HEK293 (cell line): Measurements from ENCODE around the gene GRM5.

Experiments used
- CTCF ChIA-PET: fragments of 350-600 bp; formaldehyde crosslinking; extraction: SDS; loops from one replicate; lab custom pipeline; 2021; ENCODE audit warnings: antibody characterized with exemption; lab: Yijun Ruan, JAX
- POLR2A ChIA-PET: fragments of 300-600 bp; formaldehyde crosslinking; extraction: SDS; loops from one replicate; lab custom pipeline; 2020; ENCODE audit warnings: antibody characterized with exemption, inconsistent platforms; lab: Yijun Ruan, JAX
- H3K27ac ChIP-seq: fragments of 200-500 bp; sonication (Bioruptor generic); 2 replicates; pipeline ENCODE4 v1.5.1; 2014; ENCODE audit warnings: low read depth, low read length, control low read depth, inconsistent platforms; ENCODE audit errors: extremely low read depth
- H3K36me3 ChIP-seq, 2 experiments: fragments of 200-500 bp in 1 of 2; sonication (Bioruptor generic) in 1 of 2; 1 replicate in 1 of 2; 2 replicates in 1 of 2; pipeline ENCODE4 v1.5.1; 2014 to 2017; ENCODE audit warnings: inconsistent platforms in 2 of 2, low read length in 2 of 2; ENCODE audit not compliant: control insufficient read depth in 2 of 2, insufficient read depth in 1 of 2
- H3K4me1 ChIP-seq: fragments of 200-500 bp; sonication (Bioruptor generic); 2 replicates; pipeline ENCODE4 v1.5.1; 2014; ENCODE audit warnings: mild to moderate bottlenecking, low read length, inconsistent platforms; ENCODE audit not compliant: control insufficient read depth, insufficient read depth
- H3K4me3 ChIP-seq: 2 replicates; pipeline ENCODE4 v1.5.1; 2011; ENCODE audit warnings: low read depth, mild to moderate bottlenecking, control low read depth, low read length, moderate library complexity
- H3K9me3 ChIP-seq: fragments of 200-500 bp; sonication (Bioruptor generic); 2 replicates; pipeline ENCODE4 v1.5.1; 2014; ENCODE audit warnings: low read depth, low read length, inconsistent platforms; ENCODE audit not compliant: control insufficient read depth, insufficient read depth
- EGR2 ChIP-seq: fragments of 450-650 bp; formaldehyde crosslinking; IDR thresholded peaks from 2 replicates; pipeline ENCODE4 v1.5.1; 2016; ENCODE audit warnings: low read depth, missing biosample characterization, missing genetic modification characterization
- HIC1 ChIP-seq: fragments of 450-650 bp; formaldehyde crosslinking; IDR thresholded peaks from 2 replicates; pipeline ENCODE4 v1.5.1; 2016; ENCODE audit warnings: missing biosample characterization, missing genetic modification characterization
- MEIS1 ChIP-seq: sonication (generic); formaldehyde crosslinking; IDR thresholded peaks from 2 replicates; pipeline ENCODE4 v1.8.1; 2022; ENCODE audit warnings: missing genetic modification reagents, mild to moderate bottlenecking, borderline replicate concordance
- PBX3 ChIP-seq: sonication (generic); formaldehyde crosslinking; IDR thresholded peaks from 2 replicates; pipeline ENCODE4 v1.8.1; 2022; ENCODE audit warnings: mild to moderate bottlenecking, moderate library complexity, missing genetic modification reagents
- PRDM1 ChIP-seq: fragments of 450-650 bp; formaldehyde crosslinking; IDR thresholded peaks from 2 replicates; pipeline ENCODE4; 2016; ENCODE audit warnings: missing biosample characterization, missing genetic modification characterization
- ZBTB1 ChIP-seq: fragments of 450-650 bp; formaldehyde crosslinking; IDR thresholded peaks from 2 replicates; pipeline ENCODE4 v1.5.1; 2016; ENCODE audit warnings: missing biosample characterization, missing genetic modification characterization
- ZFP41 ChIP-seq: fragments of 450-650 bp; formaldehyde crosslinking; IDR thresholded peaks from 2 replicates; pipeline ENCODE4 v1.5.1; 2016; ENCODE audit warnings: missing biosample characterization, missing genetic modification characterization, borderline replicate concordance
- ZNF140 ChIP-seq: fragments of 450-650 bp; formaldehyde crosslinking; IDR thresholded peaks from 2 replicates; pipeline ENCODE4 v1.5.1; 2016; ENCODE audit warnings: missing biosample characterization, missing genetic modification characterization
- ZNF148 ChIP-seq: fragments of 450-650 bp; formaldehyde crosslinking; IDR thresholded peaks from 2 replicates; pipeline ENCODE4 v1.5.0; 2017; ENCODE audit warnings: missing biosample characterization, missing genetic modification characterization, borderline replicate concordance
- ZNF335 ChIP-seq: fragments of 450-650 bp; formaldehyde crosslinking; conservative IDR thresholded peaks from 2 replicates; pipeline ENCODE4 v1.5.1; 2016; ENCODE audit warnings: missing biosample characterization, missing genetic modification characterization
- ZNF404 ChIP-seq: fragments of 450-650 bp; formaldehyde crosslinking; IDR thresholded peaks from 2 replicates; pipeline ENCODE4 v1.5.1; 2017; ENCODE audit warnings: missing biosample characterization, missing genetic modification characterization
- ZNF48 ChIP-seq: fragments of 450-650 bp; formaldehyde crosslinking; IDR thresholded peaks from 2 replicates; pipeline ENCODE4 v1.5.1; 2016; ENCODE audit warnings: missing biosample characterization, missing genetic modification characterization
- ZNF518A ChIP-seq: fragments of 450-650 bp; formaldehyde crosslinking; conservative IDR thresholded peaks from 2 replicates; pipeline ENCODE4 v1.5.1; 2016; ENCODE audit warnings: low read depth, missing biosample characterization, missing genetic modification characterization
- ZNF639 ChIP-seq: fragments of 450-650 bp; formaldehyde crosslinking; IDR thresholded peaks from 2 replicates; pipeline ENCODE4 v1.5.1; 2016; ENCODE audit warnings: missing biosample characterization, missing genetic modification characterization
- ZNF654 ChIP-seq: fragments of 450-650 bp; formaldehyde crosslinking; IDR thresholded peaks from 2 replicates; pipeline ENCODE4 v1.5.1; 2016; ENCODE audit warnings: low read depth, missing biosample characterization, missing genetic modification characterization
- ZNF776 ChIP-seq: fragments of 450-650 bp; formaldehyde crosslinking; IDR thresholded peaks from 2 replicates; pipeline ENCODE4 v1.5.0; 2017; ENCODE audit warnings: missing biosample characterization, missing genetic modification characterization, borderline replicate concordance
- ZSCAN18 ChIP-seq: fragments of 450-650 bp; formaldehyde crosslinking; IDR thresholded peaks from 2 replicates; pipeline ENCODE4 v1.5.1; 2016; ENCODE audit warnings: missing biosample characterization, missing genetic modification characterization

The GRM5 gene

GRCh38 chr11:88619071-88619425 is 446.7 kb downstream of the GRM5 start:
- TF ChIP-seq ZNF148 (tag by site-specific recombination) = no peak
- no peak for TF ChIP-seq PBX3 (CRISPR knock-in tag)
- TF ChIP-seq MEIS1 (CRISPR knock-in tag) = no peak
- no peak for TF ChIP-seq EGR2
- no peak for TF ChIP-seq ZNF140 (tag by site-specific recombination)
- TF ChIP-seq PRDM1 = no peak
- no peak for TF ChIP-seq ZFP41 (tag by site-specific recombination)
- POLR2A ChIA-PET = no interaction called here
- CTCF ChIA-PET = no interaction called here
- H3K9me3 ChIP-seq = no peaks in the 10 kb centered on the region
- no peaks in the 10 kb centered on the region for H3K4me1 ChIP-seq
- H3K4me3 ChIP-seq = no peak overlapping the region
- no peaks in the 10 kb centered on the region for H3K36me3 ChIP-seq
- H3K27ac ChIP-seq = no peak overlapping the region

- no peak for TF ChIP-seq ZNF518A (tag by site-specific recombination)
- no peak for TF ChIP-seq ZNF639
- no peaks in the 10 kb centered on the region for H3K4me1 ChIP-seq
- ChIA-PET CTCF (no interaction called here), POLR2A (no interaction called here)
- H3K36me3 ChIP-seq = no peaks in the 10 kb centered on the region
- no peaks in the 10 kb centered on the region for H3K9me3 ChIP-seq
- no peak overlapping the region for H3K27ac ChIP-seq
- H3K4me3 ChIP-seq = no peak overlapping the region
These were observed 447.3 kb downstream of the GRM5 start for GRCh38 chr11:88618327-88619070.

GRCh38 chr11:88617226-88617625 is 448.6 kb downstream of the GRM5 start:
- Histone ChIP-seq H3K4me1 (no peaks in the 10 kb centered on the region), H3K27ac (no peak overlapping the region), H3K36me3 (no peaks in the 10 kb centered on the region), H3K4me3 (no peak overlapping the region), H3K9me3 (no peaks in the 10 kb centered on the region)
- POLR2A ChIA-PET = no interaction called here
- CTCF ChIA-PET = no interaction called here
- TF ChIP-seq ZSCAN18 (tag by site-specific recombination) (no peak), ZNF335 (no peak), ZNF404 (tag by site-specific recombination) (no peak), ZNF654 (tag by site-specific recombination) (no peak), ZNF776 (tag by site-specific recombination) (no peak), ZNF48 (tag by site-specific recombination) (no peak), HIC1 (no peak), ZBTB1 (no peak)
